HEK293 (cell line): ENCODE measurements around the gene CUL3.

Source experiments
- CTCF ChIA-PET: fragments of 350-600 bp; formaldehyde crosslinking; extraction: SDS; loops from one replicate; lab custom pipeline; 2021; ENCODE audit warnings: antibody characterized with exemption; lab: Yijun Ruan, JAX
- POLR2A ChIA-PET: fragments of 300-600 bp; formaldehyde crosslinking; extraction: SDS; loops from one replicate; lab custom pipeline; 2020; ENCODE audit warnings: antibody characterized with exemption, inconsistent platforms; lab: Yijun Ruan, JAX
- H3K27ac ChIP-seq: fragments of 200-500 bp; sonication (Bioruptor generic); 2 replicates; pipeline ENCODE4 v1.5.1; 2014; ENCODE audit warnings: low read depth, low read length, control low read depth, inconsistent platforms; ENCODE audit errors: extremely low read depth
- H3K36me3 ChIP-seq, 2 experiments: fragments of 200-500 bp in 1 of 2; sonication (Bioruptor generic) in 1 of 2; 1 replicate in 1 of 2; 2 replicates in 1 of 2; pipeline ENCODE4 v1.5.1; 2014 to 2017; ENCODE audit warnings: inconsistent platforms in 2 of 2, low read length in 2 of 2; ENCODE audit not compliant: control insufficient read depth in 2 of 2, insufficient read depth in 1 of 2
- H3K4me1 ChIP-seq: fragments of 200-500 bp; sonication (Bioruptor generic); 2 replicates; pipeline ENCODE4 v1.5.1; 2014; ENCODE audit warnings: mild to moderate bottlenecking, low read length, inconsistent platforms; ENCODE audit not compliant: control insufficient read depth, insufficient read depth
- H3K4me3 ChIP-seq: 2 replicates; pipeline ENCODE4 v1.5.1; 2011; ENCODE audit warnings: low read depth, mild to moderate bottlenecking, control low read depth, low read length, moderate library complexity
- H3K9me3 ChIP-seq: fragments of 200-500 bp; sonication (Bioruptor generic); 2 replicates; pipeline ENCODE4 v1.5.1; 2014; ENCODE audit warnings: low read depth, low read length, inconsistent platforms; ENCODE audit not compliant: control insufficient read depth, insufficient read depth
- FEZF1 ChIP-seq: fragments of 450-650 bp; formaldehyde crosslinking; IDR thresholded peaks from 2 replicates; pipeline ENCODE4 v1.5.1; 2016; ENCODE audit warnings: missing biosample characterization, missing genetic modification characterization
- HIC1 ChIP-seq: fragments of 450-650 bp; formaldehyde crosslinking; IDR thresholded peaks from 2 replicates; pipeline ENCODE4 v1.5.1; 2016; ENCODE audit warnings: missing biosample characterization, missing genetic modification characterization
- HOXA7 ChIP-seq: sonication (generic); formaldehyde crosslinking; IDR thresholded peaks from 2 replicates; pipeline ENCODE4 v1.8.1; 2022; ENCODE audit warnings: missing genetic modification reagents, borderline replicate concordance
- HOXC10 ChIP-seq: sonication (generic); formaldehyde crosslinking; IDR thresholded peaks from 2 replicates; pipeline ENCODE4 v1.8.1; 2023; ENCODE audit warnings: mild to moderate bottlenecking, missing genetic modification reagents
- IKZF3 ChIP-seq: fragments of 450-650 bp; IDR thresholded peaks from 2 replicates; pipeline ENCODE4 v1.5.0; 2018; ENCODE audit warnings: missing biosample characterization, mild to moderate bottlenecking, missing genetic modification characterization, moderate library complexity
- KLF10 ChIP-seq: fragments of 450-650 bp; IDR thresholded peaks from 2 replicates; pipeline ENCODE4 v1.5.1; 2018; ENCODE audit warnings: missing biosample characterization, mild to moderate bottlenecking, missing genetic modification characterization
- PRDM6 ChIP-seq: fragments of 450-650 bp; formaldehyde crosslinking; IDR thresholded peaks from 2 replicates; pipeline ENCODE4 v1.5.1; 2017; ENCODE audit warnings: missing biosample characterization, missing genetic modification characterization
- RBAK ChIP-seq: fragments of 450-650 bp; formaldehyde crosslinking; IDR thresholded peaks from 2 replicates; pipeline ENCODE4 v1.5.1; 2016; ENCODE audit warnings: missing biosample characterization, missing genetic modification characterization
- SCRT1 ChIP-seq: fragments of 450-650 bp; formaldehyde crosslinking; IDR thresholded peaks from 2 replicates; pipeline ENCODE4 v1.5.1; 2016; ENCODE audit warnings: missing biosample characterization, missing genetic modification characterization, borderline replicate concordance
- ZFP41 ChIP-seq: fragments of 450-650 bp; formaldehyde crosslinking; IDR thresholded peaks from 2 replicates; pipeline ENCODE4 v1.5.1; 2016; ENCODE audit warnings: missing biosample characterization, missing genetic modification characterization, borderline replicate concordance
- ZNF133 ChIP-seq: fragments of 450-650 bp; formaldehyde crosslinking; IDR thresholded peaks from 2 replicates; pipeline ENCODE4 v1.5.1; 2016; ENCODE audit warnings: missing biosample characterization, missing genetic modification characterization
- ZNF184 ChIP-seq: fragments of 450-650 bp; IDR thresholded peaks from 2 replicates; pipeline ENCODE4 v1.5.1; 2018; ENCODE audit warnings: missing biosample characterization, mild to moderate bottlenecking, missing genetic modification characterization
- ZNF211 ChIP-seq: fragments of 450-650 bp; formaldehyde crosslinking; IDR thresholded peaks from 2 replicates; pipeline ENCODE4 v1.5.1; 2016; ENCODE audit warnings: low read depth, missing biosample characterization, missing genetic modification characterization
- ZNF26 ChIP-seq: fragments of 450-650 bp; formaldehyde crosslinking; IDR thresholded peaks from 2 replicates; pipeline ENCODE4 v1.5.1; 2016; ENCODE audit warnings: missing biosample characterization, missing genetic modification characterization
- ZNF302 ChIP-seq: fragments of 450-650 bp; formaldehyde crosslinking; IDR thresholded peaks from 2 replicates; pipeline ENCODE4 v1.5.1; 2016; ENCODE audit warnings: missing biosample characterization, missing genetic modification characterization, low read depth
- ZNF354C ChIP-seq: fragments of 450-650 bp; formaldehyde crosslinking; IDR thresholded peaks from 2 replicates; pipeline ENCODE4 v1.5.1; 2016; ENCODE audit warnings: missing biosample characterization, missing genetic modification characterization, low read depth, borderline replicate concordance
- ZNF391 ChIP-seq: fragments of 450-650 bp; formaldehyde crosslinking; IDR thresholded peaks from 2 replicates; pipeline ENCODE4 v1.5.1; 2016; ENCODE audit warnings: low read depth, missing biosample characterization, missing genetic modification characterization, borderline replicate concordance
- ZNF433 ChIP-seq: fragments of 450-650 bp; formaldehyde crosslinking; IDR thresholded peaks from 2 replicates; pipeline ENCODE4 v1.5.1; 2016; ENCODE audit warnings: missing biosample characterization, missing genetic modification characterization, low read depth
- ZNF529 ChIP-seq: fragments of 450-650 bp; formaldehyde crosslinking; IDR thresholded peaks from 2 replicates; pipeline ENCODE4 v1.5.1; 2017; ENCODE audit warnings: missing genetic modification characterization, missing biosample characterization; ENCODE audit not compliant: insufficient replicate concordance
- ZNF544 ChIP-seq: fragments of 450-650 bp; formaldehyde crosslinking; IDR thresholded peaks from 2 replicates; pipeline ENCODE4 v1.5.0; 2017; ENCODE audit warnings: missing biosample characterization, missing genetic modification characterization
- ZNF561 ChIP-seq: fragments of 450-650 bp; IDR thresholded peaks from 2 replicates; pipeline ENCODE4 v1.5.1; 2018; ENCODE audit warnings: missing biosample characterization, missing genetic modification characterization, borderline replicate concordance
- ZNF658 ChIP-seq: fragments of 450-650 bp; formaldehyde crosslinking; IDR thresholded peaks from 2 replicates; pipeline ENCODE4; 2016; ENCODE audit warnings: missing biosample characterization, missing genetic modification characterization
- ZNF660 ChIP-seq: fragments of 450-650 bp; IDR thresholded peaks from 2 replicates; pipeline ENCODE4 v1.5.1; 2018; ENCODE audit warnings: missing biosample characterization, mild to moderate bottlenecking, missing genetic modification characterization
- ZNF670 ChIP-seq: fragments of 450-650 bp; formaldehyde crosslinking; IDR thresholded peaks from 2 replicates; pipeline ENCODE4 v1.5.1; 2016; ENCODE audit warnings: missing biosample characterization, missing genetic modification characterization, low read depth
- ZNF692 ChIP-seq: fragments of 450-650 bp; formaldehyde crosslinking; IDR thresholded peaks from 2 replicates; pipeline ENCODE4 v1.5.1; 2016; ENCODE audit warnings: missing biosample characterization, missing genetic modification characterization
- ZNF707 ChIP-seq: fragments of 450-650 bp; formaldehyde crosslinking; IDR thresholded peaks from 2 replicates; pipeline ENCODE4 v1.5.1; 2016; ENCODE audit warnings: missing biosample characterization, missing genetic modification characterization
- ZSCAN16 ChIP-seq: fragments of 450-650 bp; formaldehyde crosslinking; IDR thresholded peaks from 2 replicates; pipeline ENCODE4 v1.5.1; 2016; ENCODE audit warnings: missing biosample characterization, missing genetic modification characterization
- ZSCAN18 ChIP-seq: fragments of 450-650 bp; formaldehyde crosslinking; IDR thresholded peaks from 2 replicates; pipeline ENCODE4 v1.5.1; 2016; ENCODE audit warnings: missing biosample characterization, missing genetic modification characterization

The CUL3 gene

GRCh38 chr2:224552771-224553170 lies 32.4 kb downstream of the CUL3 start:
- CTCF ChIA-PET = no interaction called here
- no peak for TF ChIP-seq KLF10 (tag by site-specific recombination)
- no peak for TF ChIP-seq HOXA7
- TF ChIP-seq RBAK = no peak
- no peak for TF ChIP-seq ZNF529 (tag by site-specific recombination)
- TF ChIP-seq ZNF670 = no peak
- no peak for TF ChIP-seq ZNF184 (tag by site-specific recombination)
- TF ChIP-seq IKZF3 (tag by site-specific recombination) = no peak
- no peak for TF ChIP-seq PRDM6 (tag by site-specific recombination)
- no peak for TF ChIP-seq ZNF433 (tag by site-specific recombination)
- TF ChIP-seq ZNF658 = no peak
- TF ChIP-seq ZNF354C (tag by site-specific recombination) = no peak
- TF ChIP-seq HIC1 (tag by site-specific recombination) = no peak
- no peak for TF ChIP-seq ZNF211 (tag by site-specific recombination)
- no peak for TF ChIP-seq ZNF660 (tag by site-specific recombination)
- no peak for TF ChIP-seq ZNF391 (tag by site-specific recombination)
- no peak for TF ChIP-seq ZNF707 (tag by site-specific recombination)
- no peak for TF ChIP-seq ZFP41 (tag by site-specific recombination)
- peaks cover 0 to 16% of the 10 kb centered on the region in 2 experiments for H3K36me3 ChIP-seq
- H3K9me3 ChIP-seq = no peaks in the 10 kb centered on the region
- H3K4me3 ChIP-seq = no peak overlapping the region
- POLR2A ChIA-PET = no interaction called here
- no peaks in the 10 kb centered on the region for H3K4me1 ChIP-seq
- no peak overlapping the region for H3K27ac ChIP-seq

GRCh38 chr2:224551693-224552092 lies 33.5 kb downstream of the CUL3 start:
- CTCF ChIA-PET = no interaction called here
- Histone ChIP-seq H3K27ac (no peak overlapping the region), H3K4me1 (no peaks in the 10 kb centered on the region), H3K9me3 (no peaks in the 10 kb centered on the region), H3K36me3 (peaks cover 0 to 16% of the 10 kb centered on the region in 2 experiments; a peak in 2 of 3 replicates), H3K4me3 (no peak overlapping the region)
- POLR2A ChIA-PET = no interaction called here
- TF ChIP-seq ZNF660 (tag by site-specific recombination) = no peak
- TF ChIP-seq ZNF544 (tag by site-specific recombination) = no peak
- TF ChIP-seq ZNF133 = no peak
- no peak for TF ChIP-seq SCRT1
- no peak for TF ChIP-seq ZNF692 (tag by site-specific recombination)
- no peak for TF ChIP-seq FEZF1 (tag by site-specific recombination)
- TF ChIP-seq ZSCAN16 (tag by site-specific recombination) = no peak
- no peak for TF ChIP-seq ZNF302 (tag by site-specific recombination)
- no peak for TF ChIP-seq ZNF26 (tag by site-specific recombination)
- no peak for TF ChIP-seq ZSCAN18 (tag by site-specific recombination)
- TF ChIP-seq ZNF561 (tag by site-specific recombination) = no peak
- no peak for TF ChIP-seq HOXC10 (CRISPR knock-in tag)
